GM12878 (cell line): ENCODE data around the gene WDR91.

Experiments used
- CEBPB ChIP-seq, 2 experiments: fragments of 150-350 bp in 1 of 2; IDR thresholded peaks; 2 replicates each; pipeline ENCODE4 v1.6.1; 2012 to 2014; ENCODE audit warnings: low read depth in 2 of 2, low read length in 2 of 2, borderline replicate concordance in 1 of 2, inconsistent platforms in 1 of 2
- CHD1 ChIP-seq: IDR thresholded peaks from 2 replicates; pipeline ENCODE4 v1.6.1; 2012; ENCODE audit warnings: low read depth, low read length, improper control_type of control experiment
- EZH2 ChIP-seq: IDR thresholded peaks from 2 replicates; pipeline ENCODE4 v1.6.1; 2012; ENCODE audit warnings: low read depth, mild to moderate bottlenecking, control low read depth, inconsistent platforms, low read length, borderline replicate concordance; ENCODE audit not compliant: control insufficient read depth
- GABPA ChIP-seq: IDR thresholded peaks from 2 replicates; pipeline ENCODE4 v1.6.1; 2014; ENCODE audit warnings: antibody characterized with exemption, low read depth, mild to moderate bottlenecking, inconsistent platforms
- KAT2A ChIP-seq: conservative IDR thresholded peaks from 2 replicates; pipeline ENCODE4 v1.6.1; 2011; ENCODE audit warnings: low read depth, low read length; ENCODE audit not compliant: control insufficient read depth
- MXI1 ChIP-seq: fragments of 150-350 bp; IDR thresholded peaks from 2 replicates; pipeline ENCODE4 v1.6.1; 2011; ENCODE audit warnings: low read depth, mild to moderate bottlenecking, inconsistent platforms, low read length, improper control_type of control experiment
- POLR2A ChIP-seq: IDR thresholded peaks from 2 replicates; pipeline ENCODE4 v1.6.1; 2011; ENCODE audit warnings: low read depth, mild to moderate bottlenecking, low read length
- SP1 ChIP-seq: IDR thresholded peaks from one replicate; pipeline ENCODE4 v1.6.1; 2011; ENCODE audit warnings: low read depth, low read length
- TBL1XR1 ChIP-seq: IDR thresholded peaks from 2 replicates; pipeline ENCODE4 v1.6.1; 2012; ENCODE audit warnings: low read depth, low read length, improper control_type of control experiment
- TF ChIP-seq, protein P1 (sequence below): IDR thresholded peaks from 2 replicates; pipeline ENCODE4 v1.6.1; 2011; ENCODE audit warnings: borderline replicate concordance, low read depth, mild to moderate bottlenecking, moderate library complexity, mixed read lengths, low read length; ENCODE audit not compliant: insufficient read depth; ENCODE audit errors: extremely low read length
- TF ChIP-seq, protein P2 (sequence below), 3 experiments: IDR thresholded peaks in 2 of 3; conservative IDR thresholded peaks in 1 of 3; 2 replicates each; pipeline ENCODE4 v1.5.1; 2011; ENCODE audit warnings: low read depth in 3 of 3, low read length in 3 of 3, mild to moderate bottlenecking in 3 of 3, control low read depth in 2 of 3, moderate library complexity in 2 of 3, inconsistent platforms in 1 of 3, mixed read lengths in 1 of 3; ENCODE audit not compliant: control insufficient read depth in 2 of 3, insufficient read depth in 1 of 3; ENCODE audit errors: extremely low read depth in 1 of 3
- TF ChIP-seq, protein P3 (sequence below): fragments of 450-650 bp; IDR thresholded peaks from 2 replicates; pipeline ENCODE4 v1.6.1; 2018; ENCODE audit warnings: mild to moderate bottlenecking, low read depth, moderate library complexity; ENCODE audit not compliant: partially characterized antibody
- TF ChIP-seq, protein P4 (sequence below): fragments of 450-650 bp; IDR thresholded peaks from 2 replicates; pipeline ENCODE4 v1.6.1; 2014; ENCODE audit warnings: mild to moderate bottlenecking
- TF ChIP-seq, protein P5 (sequence below): IDR thresholded peaks from 2 replicates; pipeline ENCODE4 v1.6.1; 2011; ENCODE audit warnings: low read depth, mild to moderate bottlenecking, low read length, moderate library complexity, borderline replicate concordance; ENCODE audit errors: extremely low read depth

DNA sequence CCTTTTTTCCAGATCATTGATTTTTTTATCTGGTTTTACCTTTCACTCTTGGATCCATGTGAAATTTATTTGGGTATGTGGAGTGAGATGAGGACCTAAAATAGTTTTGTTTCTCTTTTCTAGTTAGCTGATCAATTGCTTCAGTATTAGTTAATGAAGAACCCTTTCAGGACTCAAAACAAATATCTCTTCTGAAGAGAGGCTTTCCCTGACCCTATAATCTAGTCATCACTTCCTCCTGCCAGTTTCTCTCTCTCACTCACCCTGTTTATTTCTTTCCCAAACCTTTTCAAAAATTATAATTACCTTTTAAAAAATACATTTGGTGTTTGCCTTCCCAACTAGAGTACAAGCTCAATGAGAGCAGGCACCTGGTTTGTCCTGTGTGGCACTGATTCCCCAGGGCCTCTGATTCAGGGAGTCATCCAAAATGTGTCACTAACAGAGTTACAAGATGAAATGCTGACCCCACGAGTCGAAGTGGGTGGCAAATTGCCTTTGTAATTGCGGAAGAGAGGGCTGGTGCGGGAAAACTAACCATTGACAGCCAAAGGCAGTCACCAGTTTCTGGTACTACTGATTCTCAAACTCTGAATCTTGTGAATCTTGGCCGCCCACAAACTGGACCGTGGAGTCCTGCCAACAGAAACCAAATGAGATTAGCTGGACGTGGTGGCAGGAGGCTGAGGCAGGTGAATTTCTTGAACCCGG is 61.1 kb downstream of the WDR91 start:
- TF ChIP-seq MXI1 (no peak), POLR2A (no peak), CEBPB (IDR thresholded peaks at IDR 0.05; ENCODE audit: borderline replicate concordance in 1 of 2, low read depth in 2 of 2, low read length in 2 of 2) (no peak), EZH2 (no peak), TBL1XR1 (no peak), GABPA (no peak), SP1 (no peak), CHD1 (no peak), KAT2A (no peak)
- TF ChIP-seq, protein P1, sequence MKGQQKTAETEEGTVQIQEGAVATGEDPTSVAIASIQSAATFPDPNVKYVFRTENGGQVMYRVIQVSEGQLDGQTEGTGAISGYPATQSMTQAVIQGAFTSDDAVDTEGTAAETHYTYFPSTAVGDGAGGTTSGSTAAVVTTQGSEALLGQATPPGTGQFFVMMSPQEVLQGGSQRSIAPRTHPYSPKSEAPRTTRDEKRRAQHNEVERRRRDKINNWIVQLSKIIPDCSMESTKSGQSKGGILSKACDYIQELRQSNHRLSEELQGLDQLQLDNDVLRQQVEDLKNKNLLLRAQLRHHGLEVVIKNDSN = no peak
- TF ChIP-seq, protein P2, sequence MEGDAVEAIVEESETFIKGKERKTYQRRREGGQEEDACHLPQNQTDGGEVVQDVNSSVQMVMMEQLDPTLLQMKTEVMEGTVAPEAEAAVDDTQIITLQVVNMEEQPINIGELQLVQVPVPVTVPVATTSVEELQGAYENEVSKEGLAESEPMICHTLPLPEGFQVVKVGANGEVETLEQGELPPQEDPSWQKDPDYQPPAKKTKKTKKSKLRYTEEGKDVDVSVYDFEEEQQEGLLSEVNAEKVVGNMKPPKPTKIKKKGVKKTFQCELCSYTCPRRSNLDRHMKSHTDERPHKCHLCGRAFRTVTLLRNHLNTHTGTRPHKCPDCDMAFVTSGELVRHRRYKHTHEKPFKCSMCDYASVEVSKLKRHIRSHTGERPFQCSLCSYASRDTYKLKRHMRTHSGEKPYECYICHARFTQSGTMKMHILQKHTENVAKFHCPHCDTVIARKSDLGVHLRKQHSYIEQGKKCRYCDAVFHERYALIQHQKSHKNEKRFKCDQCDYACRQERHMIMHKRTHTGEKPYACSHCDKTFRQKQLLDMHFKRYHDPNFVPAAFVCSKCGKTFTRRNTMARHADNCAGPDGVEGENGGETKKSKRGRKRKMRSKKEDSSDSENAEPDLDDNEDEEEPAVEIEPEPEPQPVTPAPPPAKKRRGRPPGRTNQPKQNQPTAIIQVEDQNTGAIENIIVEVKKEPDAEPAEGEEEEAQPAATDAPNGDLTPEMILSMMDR (IDR thresholded peaks at IDR 0.05 in 2 of 3, conservative IDR thresholded peaks at IDR 0.05 in 1 of 3; ENCODE audit: control insufficient read depth in 2 of 3, extremely low read depth in 1 of 3, insufficient read depth in 1 of 3, low read depth in 3 of 3, low read length in 3 of 3) = no peak
- TF ChIP-seq, protein P3, sequence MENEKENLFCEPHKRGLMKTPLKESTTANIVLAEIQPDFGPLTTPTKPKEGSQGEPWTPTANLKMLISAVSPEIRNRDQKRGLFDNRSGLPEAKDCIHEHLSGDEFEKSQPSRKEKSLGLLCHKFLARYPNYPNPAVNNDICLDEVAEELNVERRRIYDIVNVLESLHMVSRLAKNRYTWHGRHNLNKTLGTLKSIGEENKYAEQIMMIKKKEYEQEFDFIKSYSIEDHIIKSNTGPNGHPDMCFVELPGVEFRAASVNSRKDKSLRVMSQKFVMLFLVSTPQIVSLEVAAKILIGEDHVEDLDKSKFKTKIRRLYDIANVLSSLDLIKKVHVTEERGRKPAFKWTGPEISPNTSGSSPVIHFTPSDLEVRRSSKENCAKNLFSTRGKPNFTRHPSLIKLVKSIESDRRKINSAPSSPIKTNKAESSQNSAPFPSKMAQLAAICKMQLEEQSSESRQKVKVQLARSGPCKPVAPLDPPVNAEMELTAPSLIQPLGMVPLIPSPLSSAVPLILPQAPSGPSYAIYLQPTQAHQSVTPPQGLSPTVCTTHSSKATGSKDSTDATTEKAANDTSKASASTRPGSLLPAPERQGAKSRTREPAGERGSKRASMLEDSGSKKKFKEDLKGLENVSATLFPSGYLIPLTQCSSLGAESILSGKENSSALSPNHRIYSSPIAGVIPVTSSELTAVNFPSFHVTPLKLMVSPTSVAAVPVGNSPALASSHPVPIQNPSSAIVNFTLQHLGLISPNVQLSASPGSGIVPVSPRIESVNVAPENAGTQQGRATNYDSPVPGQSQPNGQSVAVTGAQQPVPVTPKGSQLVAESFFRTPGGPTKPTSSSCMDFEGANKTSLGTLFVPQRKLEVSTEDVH = no peak
- TF ChIP-seq, protein P4, sequence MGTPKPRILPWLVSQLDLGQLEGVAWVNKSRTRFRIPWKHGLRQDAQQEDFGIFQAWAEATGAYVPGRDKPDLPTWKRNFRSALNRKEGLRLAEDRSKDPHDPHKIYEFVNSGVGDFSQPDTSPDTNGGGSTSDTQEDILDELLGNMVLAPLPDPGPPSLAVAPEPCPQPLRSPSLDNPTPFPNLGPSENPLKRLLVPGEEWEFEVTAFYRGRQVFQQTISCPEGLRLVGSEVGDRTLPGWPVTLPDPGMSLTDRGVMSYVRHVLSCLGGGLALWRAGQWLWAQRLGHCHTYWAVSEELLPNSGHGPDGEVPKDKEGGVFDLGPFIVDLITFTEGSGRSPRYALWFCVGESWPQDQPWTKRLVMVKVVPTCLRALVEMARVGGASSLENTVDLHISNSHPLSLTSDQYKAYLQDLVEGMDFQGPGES = no peak
- TF ChIP-seq, protein P5, sequence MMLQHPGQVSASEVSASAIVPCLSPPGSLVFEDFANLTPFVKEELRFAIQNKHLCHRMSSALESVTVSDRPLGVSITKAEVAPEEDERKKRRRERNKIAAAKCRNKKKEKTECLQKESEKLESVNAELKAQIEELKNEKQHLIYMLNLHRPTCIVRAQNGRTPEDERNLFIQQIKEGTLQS = no peak
